ENCODE data around the gene PDGFB.

Gene PDGFB

GRCh38 chr22:39253435-39254070, 8.8 kb upstream of the PDGFB start:
- no peak for DNase-seq

GRCh38 chr22:39252461-39253434, 8.0 kb upstream of the PDGFB start:
- no peak for DNase-seq

- no peak for DNase-seq
Observed at GRCh38 chr22:39251762-39252460, 7.1 kb upstream of the PDGFB start.

- no peak for DNase-seq
Observed at GRCh38 chr22:39250838-39251237, 6.1 kb upstream of the PDGFB start.

- no peak for DNase-seq
Observed at GRCh38 chr22:39250131-39250530, 5.3 kb upstream of the PDGFB start.

GRCh38 chr22:39249086-39249704, 4.4 kb upstream of the PDGFB start:
- no peak for DNase-seq

- DNase-seq, result no peak
Observed at GRCh38 chr22:39248254-39248653, 3.5 kb upstream of the PDGFB start.

GRCh38 chr22:39247361-39247760, 2.6 kb upstream of the PDGFB start:
- no peak for DNase-seq

GRCh38 chr22:39246690-39247332, 2.0 kb upstream of the PDGFB start:
- no peak for DNase-seq

- no peak for DNase-seq
Observed at GRCh38 chr22:39246217-39246616, 1.4 kb upstream of the PDGFB start.

- DNase-seq, result no peak
Observed at GRCh38 chr22:39245130-39246039, 603 bp upstream of the PDGFB start.

GRCh38 chr22:39244136-39244495, 666 bp downstream of the PDGFB start:
- DNase-seq, result no peak

GRCh38 chr22:39243439-39244135, 1.2 kb downstream of the PDGFB start:
- no peak for DNase-seq

GRCh38 chr22:39242595-39243438, 2.0 kb downstream of the PDGFB start:
- DNase-seq, result peak in 1 of 2 experiments; percentile 25

- peak in 1 of 2 experiments; percentile 74 for DNase-seq
Observed at GRCh38 chr22:39241794-39242594, 2.8 kb downstream of the PDGFB start.

GRCh38 chr22:39240831-39241793, 3.7 kb downstream of the PDGFB start:
- DNase-seq, result no peak

GRCh38 chr22:39239561-39240423, 5.0 kb downstream of the PDGFB start:
- DNase-seq, result no peak
